NCI-H146 treated with DMSO at 0.1 percent for 48 hours (cell line): Measurements from ENCODE around the gene ABCA10.

Experiments
- DNase-seq: peaks from one replicate; lab custom pipeline; 2025; ENCODE audit not compliant: unreplicated experiment; lab: John Stamatoyannopoulos, UW

The ABCA10 gene

GRCh38 chr17:69103557-69104233, 124.9 kb downstream of the ABCA10 start:
- peak; percentile 96 for DNase-seq

DNA sequence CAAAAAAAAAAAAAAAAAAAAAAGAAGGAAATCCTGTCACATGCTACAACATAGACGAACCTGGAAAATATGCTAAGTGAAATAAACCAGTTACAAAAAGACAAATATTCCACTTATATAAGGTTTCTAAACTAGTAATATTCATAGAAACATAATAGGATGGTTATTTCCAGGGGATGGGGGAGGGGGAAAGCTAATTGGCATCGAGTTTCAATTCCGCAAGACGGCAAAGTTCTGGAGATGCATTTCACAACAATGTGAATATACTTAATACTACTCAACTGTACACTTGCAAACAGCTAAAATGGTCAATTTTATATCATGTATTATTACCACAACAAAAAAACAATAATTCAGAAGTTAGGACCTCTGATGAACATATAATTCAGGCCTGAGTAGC, 130.0 kb downstream of the ABCA10 start:
- DNase-seq, result no peak
